ENCODE measurements around the gene CDS2. TPM values are rescaled to one million over a fixed set of nuclear protein-coding genes. Genes with fewer than 3 reads are reported as not detected.
A peak's percentile ranks its signal among the peaks of the same experiment; 100 is the strongest.

The CDS2 gene
- total RNA-seq, result 17.9 TPM
- polyA plus RNA-seq (ENCODE audit: insufficient read depth in 1 of 8, insufficient read length in 8 of 8, low replicate concordance in 1 of 8), result 10 to 100 TPM; 15.6 to 20.9 (median 18.6) TPM
- long read RNA-seq, donor 1, full-length matches to known transcripts, result 5 of 5 reads
- long read RNA-seq, donor 1, partial matches to known transcripts, result 0 of 5 reads
- long read RNA-seq, donor 1, other reads (novel, unspliced or antisense), result 0 of 5 reads
- long read RNA-seq, donor 2, full-length matches to known transcripts, result 1 of 1 reads
- long read RNA-seq, donor 2, partial matches to known transcripts, result 0 of 1 reads
- long read RNA-seq, donor 2, other reads (novel, unspliced or antisense), result 0 of 1 reads
- long read RNA-seq, donor 3, full-length matches to known transcripts, result 6 of 6 reads
- long read RNA-seq, donor 3, partial matches to known transcripts, result 0 of 6 reads
- long read RNA-seq, donor 3, other reads (novel, unspliced or antisense), result 0 of 6 reads
- long read RNA-seq, donor 4, full-length matches to known transcripts, result 8 of 8 reads
- long read RNA-seq, donor 4, partial matches to known transcripts, result 0 of 8 reads
- long read RNA-seq, donor 4, other reads (novel, unspliced or antisense), result 0 of 8 reads
- long read RNA-seq, donor 5, full-length matches to known transcripts, result 15 of 15 reads
- long read RNA-seq, donor 5, partial matches to known transcripts, result 0 of 15 reads
- long read RNA-seq, donor 5, other reads (novel, unspliced or antisense), result 0 of 15 reads
- long read RNA-seq, donor 6, full-length matches to known transcripts, result 10 of 10 reads
- long read RNA-seq, donor 6, partial matches to known transcripts, result 0 of 10 reads
- long read RNA-seq, donor 6, other reads (novel, unspliced or antisense), result 0 of 10 reads
- long read RNA-seq, donor 7, full-length matches to known transcripts, result 7 of 7 reads
- long read RNA-seq, donor 7, partial matches to known transcripts, result 0 of 7 reads
- long read RNA-seq, donor 7, other reads (novel, unspliced or antisense), result 0 of 7 reads
- long read RNA-seq, donor 8, full-length matches to known transcripts, result 4 of 9 reads
- long read RNA-seq, donor 8, partial matches to known transcripts, result 5 of 9 reads
- long read RNA-seq, donor 8, other reads (novel, unspliced or antisense), result 0 of 9 reads
- long read RNA-seq, donor 9, full-length matches to known transcripts, result 1 of 8 reads
- long read RNA-seq, donor 9, partial matches to known transcripts, result 7 of 8 reads
- long read RNA-seq, donor 9, other reads (novel, unspliced or antisense), result 0 of 8 reads
- long read RNA-seq, donor 10, full-length matches to known transcripts, result 8 of 8 reads
- long read RNA-seq, donor 10, partial matches to known transcripts, result 0 of 8 reads
- long read RNA-seq, donor 10, other reads (novel, unspliced or antisense), result 0 of 8 reads
- long read RNA-seq, donor 11, full-length matches to known transcripts, result 5 of 14 reads
- long read RNA-seq, donor 11, partial matches to known transcripts, result 9 of 14 reads
- long read RNA-seq, donor 11, other reads (novel, unspliced or antisense), result 0 of 14 reads

DNA sequence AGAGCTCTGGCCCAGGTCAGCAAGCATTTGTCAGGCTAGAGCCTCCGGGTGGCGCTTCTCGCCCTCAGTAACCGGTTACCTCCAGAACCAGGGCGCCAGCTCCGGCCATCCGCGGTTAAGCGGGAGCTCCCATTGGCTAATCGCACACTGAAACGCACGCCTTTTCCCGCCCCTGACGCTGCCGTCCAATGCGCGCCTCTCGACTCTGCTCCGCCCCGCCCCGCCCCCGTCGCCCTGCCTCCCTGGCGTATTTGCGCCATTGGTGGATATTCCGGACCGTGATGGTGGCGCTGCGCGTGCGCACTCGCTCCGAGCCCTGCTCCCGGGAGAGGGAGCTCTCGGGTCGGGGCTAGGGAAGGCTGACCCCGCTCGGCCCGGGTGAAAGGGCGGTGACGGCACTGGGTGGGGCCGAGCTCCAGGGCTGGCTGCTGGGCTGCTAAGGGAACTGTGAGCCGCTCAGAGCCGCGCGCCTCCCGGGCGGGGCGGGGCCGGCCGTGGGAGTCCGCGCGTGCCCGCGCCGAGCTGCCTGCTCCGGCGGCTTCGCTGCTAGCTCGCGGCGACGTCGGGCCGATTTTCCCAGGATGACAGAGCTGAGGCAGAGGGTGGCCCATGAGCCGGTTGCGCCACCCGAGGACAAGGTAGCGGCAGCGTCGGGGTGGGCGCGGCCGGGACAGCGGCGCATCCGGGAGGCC is at the start of gene CDS2:
Gene CDS2 (plus strand): TSS at position 497 of the 692 bp plus-strand sequence. CDS start 85 bp downstream, at position 582.
- DNase-seq, result peak; percentile 99
- WGBS (ENCODE audit: insufficient coverage), result under 1% methylated on average over 78 of the region's 78 CpGs
- peaks cover 14% of the 10 kb centered on the region for H3K4me1 ChIP-seq (ENCODE audit: control insufficient read depth, insufficient read depth, low read length)

DNA sequence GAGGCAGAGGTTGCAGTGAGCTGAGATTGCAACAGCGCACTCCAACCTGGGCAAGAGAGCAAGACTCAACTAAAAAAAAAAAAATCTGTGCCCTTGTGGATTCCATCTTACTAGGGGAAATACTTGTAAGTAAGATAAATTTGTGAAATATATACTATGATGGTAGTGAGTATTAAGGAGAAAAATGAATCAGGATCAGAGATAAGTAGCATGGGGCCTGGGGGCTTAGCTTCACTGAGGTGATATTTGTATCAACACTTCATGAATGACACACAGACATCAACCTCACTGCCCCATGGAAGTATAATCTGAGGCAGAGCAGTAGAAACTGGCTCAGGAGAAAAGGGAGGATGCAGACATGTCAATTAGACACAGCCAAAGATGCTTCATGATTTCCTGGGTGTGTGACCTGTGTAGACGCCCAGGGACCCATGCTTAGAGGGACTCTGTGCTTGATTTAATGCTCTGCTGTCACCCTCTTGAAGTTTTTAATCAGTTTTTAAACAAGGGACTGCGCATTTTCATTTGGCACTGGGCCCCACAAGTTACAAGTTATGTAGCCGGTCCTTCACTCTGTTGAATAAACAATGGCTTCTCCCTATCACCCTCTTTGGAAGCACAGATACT is 48.9 kb upstream of the CDS2 start:
- 75% methylated on average over 1 of the region's 4 CpGs for WGBS (ENCODE audit: insufficient coverage)
- peak overlapping the region; percentile 66 for H3K27ac ChIP-seq (ENCODE audit: low read length)

More for the DNA sequence above, at the start of gene CDS2:
- Histone ChIP-seq H3K27me3 (ENCODE audit: control insufficient read depth, insufficient read depth, low read length) (no peaks in the 10 kb centered on the region), H3K27ac (ENCODE audit: low read length) (peak within 1 kb of the TSS; percentile 89), H3K4me3 (ENCODE audit: low read length) (peak within 1 kb of the TSS; percentile 78), H3K36me3 (ENCODE audit: control insufficient read depth, insufficient read depth, low read length) (peaks cover 5% of the 10 kb centered on the region), H3K9me3 (replicated peaks; ENCODE audit: control insufficient read depth, low read depth, low read length) (no peaks in the 10 kb centered on the region)

DNA sequence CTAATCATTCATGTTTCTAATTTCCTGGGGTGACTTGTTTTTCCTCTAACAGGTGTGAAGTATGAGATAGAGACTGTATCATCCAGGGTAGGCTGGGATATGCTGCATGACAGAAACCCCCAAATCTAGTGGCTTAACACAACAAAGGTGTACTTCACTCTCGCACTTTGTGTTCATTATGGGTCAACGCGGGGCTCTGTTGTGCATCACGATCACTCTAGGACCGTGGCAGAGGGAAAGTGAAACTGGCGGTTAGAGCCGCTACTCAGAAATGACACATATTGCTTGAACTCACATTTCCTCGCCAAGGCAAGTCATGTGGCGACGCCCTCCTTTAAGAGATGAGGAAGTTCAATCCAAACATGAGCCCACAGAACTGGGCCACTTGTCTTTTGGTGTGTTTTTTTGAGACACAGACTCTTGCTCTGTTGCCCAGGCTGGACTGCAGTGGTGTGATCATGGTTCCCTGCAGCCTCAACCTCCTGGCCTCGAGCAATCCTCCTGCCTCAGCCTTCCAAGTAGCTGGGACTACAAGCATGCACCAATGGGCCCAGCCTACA is 48.3 kb upstream of the CDS2 start:
- Histone ChIP-seq H3K36me3 (ENCODE audit: control insufficient read depth, insufficient read depth, low read length) (no peaks in the 10 kb centered on the region), H3K27me3 (ENCODE audit: control insufficient read depth, insufficient read depth, low read length) (no peaks in the 10 kb centered on the region), H3K4me3 (ENCODE audit: low read length) (no peak overlapping the region), H3K4me1 (ENCODE audit: control insufficient read depth, insufficient read depth, low read length) (peaks cover 5% of the 10 kb centered on the region), H3K9me3 (replicated peaks; ENCODE audit: control insufficient read depth, low read depth, low read length) (no peaks in the 10 kb centered on the region), H3K27ac (ENCODE audit: low read length) (peak overlapping the region; percentile 66)
- DNase-seq, result peak; percentile 82
- 58% methylated on average over 6 of the region's 11 CpGs for WGBS (ENCODE audit: insufficient coverage)

More for the DNA sequence above, 48.9 kb upstream of the CDS2 start:
- Histone ChIP-seq H3K4me1 (ENCODE audit: control insufficient read depth, insufficient read depth, low read length) (peaks cover 12% of the 10 kb centered on the region), H3K4me3 (ENCODE audit: low read length) (no peak overlapping the region), H3K27me3 (ENCODE audit: control insufficient read depth, insufficient read depth, low read length) (no peaks in the 10 kb centered on the region), H3K36me3 (ENCODE audit: control insufficient read depth, insufficient read depth, low read length) (no peaks in the 10 kb centered on the region), H3K9me3 (replicated peaks; ENCODE audit: control insufficient read depth, low read depth, low read length) (no peaks in the 10 kb centered on the region)
- no peak for DNase-seq

DNA sequence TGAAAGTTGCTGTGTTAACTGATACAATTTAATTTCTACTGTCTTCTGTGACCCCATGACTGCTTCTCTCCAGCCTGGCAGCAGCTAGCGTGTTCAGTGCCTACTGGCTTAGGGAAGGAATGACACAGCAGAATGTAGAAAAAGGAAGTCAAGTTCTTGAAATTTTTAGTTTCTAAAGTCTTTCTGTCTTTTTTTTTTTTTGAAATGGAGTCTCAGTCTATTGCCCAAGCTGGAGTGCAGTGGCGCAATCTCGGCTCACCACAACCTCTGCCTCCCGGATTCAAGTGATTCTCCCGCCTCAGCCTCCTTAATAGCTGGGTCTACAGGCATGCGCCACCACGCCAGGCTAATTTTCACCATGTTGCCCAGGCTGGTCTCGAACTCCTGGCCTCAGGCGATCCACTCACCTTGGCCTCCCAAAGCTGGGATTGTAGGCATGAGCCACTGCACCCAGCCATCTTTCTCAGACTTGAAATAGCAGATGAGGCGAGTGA is 46.4 kb upstream of the CDS2 start:
- Histone ChIP-seq H3K9me3 (replicated peaks; ENCODE audit: control insufficient read depth, low read depth, low read length) (no peaks in the 10 kb centered on the region), H3K27me3 (ENCODE audit: control insufficient read depth, insufficient read depth, low read length) (no peaks in the 10 kb centered on the region), H3K27ac (ENCODE audit: low read length) (peak overlapping the region; percentile 13), H3K36me3 (ENCODE audit: control insufficient read depth, insufficient read depth, low read length) (no peaks in the 10 kb centered on the region), H3K4me1 (ENCODE audit: control insufficient read depth, insufficient read depth, low read length) (no peaks in the 10 kb centered on the region), H3K4me3 (ENCODE audit: low read length) (no peak overlapping the region)
- 89% methylated on average over 9 of the region's 10 CpGs for WGBS (ENCODE audit: insufficient coverage)
- peak; percentile 79 for DNase-seq

DNA sequence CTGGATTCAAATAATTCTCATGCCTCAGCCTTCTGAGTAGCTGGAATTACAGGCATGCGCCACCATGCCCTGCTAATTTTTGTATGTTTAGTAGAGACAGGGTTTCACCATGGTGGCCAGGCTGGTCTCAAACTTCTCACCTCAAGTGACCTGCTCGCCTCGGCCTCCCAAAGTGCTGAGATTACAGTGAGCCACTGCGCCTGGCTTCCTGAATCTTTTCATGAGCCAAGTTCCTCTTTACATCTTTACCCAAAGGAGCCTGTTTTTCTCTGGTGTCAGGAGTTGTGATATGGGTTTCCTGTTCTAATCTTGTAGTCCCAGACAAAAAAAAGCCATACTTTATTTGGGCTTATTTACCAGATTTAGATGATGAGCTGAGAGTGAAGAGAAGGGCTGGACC is 41.4 kb upstream of the CDS2 start:
- Histone ChIP-seq H3K4me3 (ENCODE audit: low read length) (no peak overlapping the region), H3K4me1 (ENCODE audit: control insufficient read depth, insufficient read depth, low read length) (no peaks in the 10 kb centered on the region), H3K9me3 (replicated peaks; ENCODE audit: control insufficient read depth, low read depth, low read length) (no peaks in the 10 kb centered on the region), H3K27ac (ENCODE audit: low read length) (no peak overlapping the region), H3K36me3 (ENCODE audit: control insufficient read depth, insufficient read depth, low read length) (no peaks in the 10 kb centered on the region), H3K27me3 (ENCODE audit: control insufficient read depth, insufficient read depth, low read length) (no peaks in the 10 kb centered on the region)
- WGBS (ENCODE audit: insufficient coverage), result no CpG with 5 or more reads among the region's 4 CpGs
- DNase-seq, result peak; percentile 53

DNA sequence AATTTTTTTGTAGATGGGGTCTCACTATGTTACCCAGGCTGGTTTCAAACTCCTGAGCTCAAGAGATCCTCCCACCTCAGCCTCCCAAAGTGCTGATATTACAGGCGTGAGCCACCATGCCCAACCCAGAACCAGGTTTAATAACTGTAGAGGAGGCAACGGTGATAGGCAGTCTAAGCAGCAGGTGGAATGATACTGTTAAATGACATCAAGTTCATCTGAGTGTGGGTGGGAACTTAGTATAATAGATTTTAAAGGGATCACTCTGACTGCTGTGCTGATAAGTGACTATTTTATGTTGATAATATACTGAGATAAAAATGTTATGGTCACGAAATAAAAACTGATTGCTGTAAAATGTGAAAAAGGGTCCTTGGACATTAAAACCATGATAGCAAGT is 38.1 kb upstream of the CDS2 start:
- Histone ChIP-seq H3K9me3 (replicated peaks; ENCODE audit: control insufficient read depth, low read depth, low read length) (no peaks in the 10 kb centered on the region), H3K27ac (ENCODE audit: low read length) (no peak overlapping the region), H3K27me3 (ENCODE audit: control insufficient read depth, insufficient read depth, low read length) (no peaks in the 10 kb centered on the region), H3K4me3 (ENCODE audit: low read length) (no peak overlapping the region), H3K36me3 (ENCODE audit: control insufficient read depth, insufficient read depth, low read length) (peaks cover 3% of the 10 kb centered on the region), H3K4me1 (ENCODE audit: control insufficient read depth, insufficient read depth, low read length) (no peaks in the 10 kb centered on the region)
- WGBS (ENCODE audit: insufficient coverage), result no CpG with 5 or more reads among the region's 3 CpGs
- DNase-seq, result no peak

DNA sequence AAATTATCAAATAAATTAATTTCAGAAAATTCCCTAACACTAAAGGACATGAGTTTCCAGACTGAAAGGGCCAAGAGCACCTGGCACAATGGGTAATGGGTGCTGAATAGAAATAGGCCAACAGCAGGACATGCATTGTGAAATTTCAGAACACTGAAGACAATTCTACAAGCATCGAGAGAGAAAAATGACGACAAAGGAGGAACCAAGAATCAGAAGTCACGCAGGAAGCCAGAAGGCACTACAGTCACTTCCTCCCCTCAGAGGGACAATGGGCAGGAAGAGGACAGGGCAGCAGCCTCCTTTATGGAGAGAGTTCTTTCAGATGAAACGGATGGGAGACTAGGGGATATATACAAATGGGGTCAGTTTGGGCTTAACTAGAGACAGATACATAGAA is 36.6 kb upstream of the CDS2 start:
- Histone ChIP-seq H3K27me3 (ENCODE audit: control insufficient read depth, insufficient read depth, low read length) (no peaks in the 10 kb centered on the region), H3K4me3 (ENCODE audit: low read length) (no peak overlapping the region), H3K27ac (ENCODE audit: low read length) (peak overlapping the region; percentile 33), H3K4me1 (ENCODE audit: control insufficient read depth, insufficient read depth, low read length) (no peaks in the 10 kb centered on the region), H3K36me3 (ENCODE audit: control insufficient read depth, insufficient read depth, low read length) (peaks cover 5% of the 10 kb centered on the region), H3K9me3 (replicated peaks; ENCODE audit: control insufficient read depth, low read depth, low read length) (no peaks in the 10 kb centered on the region)
- peak; percentile 70 for DNase-seq
- whole genome bisulfite sequencing (ENCODE audit: insufficient coverage), result no CpG with 5 or more reads among the region's 4 CpGs

DNA sequence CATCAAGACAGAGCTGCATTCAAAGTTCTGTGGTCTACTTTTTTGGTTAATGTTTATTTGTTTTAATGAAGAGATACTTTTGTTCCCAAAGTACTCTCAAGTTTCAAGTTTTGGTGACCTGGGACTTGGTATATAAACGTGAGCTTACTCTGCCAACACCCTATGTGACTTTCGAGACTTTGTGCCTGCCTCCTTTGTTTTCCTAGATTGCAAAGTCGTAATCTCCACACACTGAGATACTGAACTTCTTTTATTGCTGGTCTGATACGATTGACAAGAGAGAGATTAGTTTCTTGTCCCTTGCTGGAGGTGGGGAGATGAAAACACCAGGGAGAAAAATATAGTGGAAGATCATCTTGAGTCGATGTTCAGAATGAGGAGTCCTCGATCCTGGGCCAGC is 34.9 kb upstream of the CDS2 start:
- 92% methylated on average over 2 of the region's 6 CpGs for WGBS (ENCODE audit: insufficient coverage)
- Histone ChIP-seq H3K27me3 (ENCODE audit: control insufficient read depth, insufficient read depth, low read length) (no peaks in the 10 kb centered on the region), H3K36me3 (ENCODE audit: control insufficient read depth, insufficient read depth, low read length) (peaks cover 19% of the 10 kb centered on the region), H3K9me3 (replicated peaks; ENCODE audit: control insufficient read depth, low read depth, low read length) (no peaks in the 10 kb centered on the region), H3K4me3 (ENCODE audit: low read length) (no peak overlapping the region), H3K4me1 (ENCODE audit: control insufficient read depth, insufficient read depth, low read length) (no peaks in the 10 kb centered on the region), H3K27ac (ENCODE audit: low read length) (no peak overlapping the region)
- DNase-seq, result no peak

Data from muscle of leg (tissue), 16 donors.